Measurements from ENCODE around the gene ZNF407.

GRCh38 chr18:74785632-74786031 lies 188.0 kb downstream of the ZNF407 start:
- TF ChIP-seq POLR2AphosphoS5 (IDR thresholded peaks at IDR 0.05) = no peak
- TF ChIP-seq CTCF (IDR thresholded peaks at IDR 0.05) = no peak

All from gastroesophageal sphincter (tissue), 3 donors.